Esophagus muscularis mucosa (tissue), 4 donors: ENCODE data around the gene TENM4. TPM values are rescaled to one million over a fixed set of nuclear protein-coding genes. Genes with fewer than 3 reads are reported as not detected.

Experiments used
- DNase-seq: peaks from one replicate; pipeline ENCODE4 v3.0.0-alpha.2; 2017; ENCODE audit errors: extremely low spot score
- H3K27ac ChIP-seq, 4 donors: fragments of 200-600 bp; sonication (generic); replicated peaks in 1 of 4; 1 replicate in 3 of 4; 2 replicates in 1 of 4; pipeline ENCODE4 v1.5.1; 2016 to 2019; ENCODE audit warnings: mild to moderate bottlenecking in 1 of 4
- H3K27me3 ChIP-seq, 4 donors: fragments of 200-600 bp; sonication (generic); one replicate each; pipeline versions ENCODE4 v1.5.1 to v1.6.0; 2016 to 2019
- H3K36me3 ChIP-seq, 4 donors: fragments of 200-600 bp; sonication (generic); one replicate each; pipeline ENCODE4 v1.5.1; 2016 to 2019
- H3K4me1 ChIP-seq, 4 donors: fragments of 200-600 bp; sonication (generic); one replicate each; pipeline ENCODE4 v1.5.1; 2016 to 2019
- H3K4me3 ChIP-seq, 4 donors: fragments of 200-600 bp; sonication (generic); 1 replicate in 2 of 4; 2 replicates in 2 of 4; pipeline ENCODE4 v1.5.1; 2016 to 2019; ENCODE audit warnings: mild to moderate bottlenecking in 4 of 4, moderate library complexity in 1 of 4
- H3K9me3 ChIP-seq, 4 donors: fragments of 200-600 bp; sonication (generic); 1 replicate in 3 of 4; 2 replicates in 1 of 4; pipeline ENCODE4 v1.5.1; 2016 to 2019
- EP300 ChIP-seq: sonication (generic); formaldehyde crosslinking; IDR thresholded peaks from one replicate; pipeline ENCODE4 v1.6.1; 2017; ENCODE audit warnings: antibody characterized with exemption
- POLR2A ChIP-seq: fragments of 450-650 bp; IDR thresholded peaks from one replicate; pipeline ENCODE4 v1.6.1; 2017; ENCODE audit warnings: antibody characterized with exemption, moderate library complexity, mild to moderate bottlenecking, low read depth
- POLR2AphosphoS5 ChIP-seq, 2 donors: sonication (generic); formaldehyde crosslinking; IDR thresholded peaks; one replicate each; pipeline ENCODE4 v1.6.1; 2017; ENCODE audit warnings: antibody characterized with exemption in 2 of 2
- WGBS: methylation state at CpG from one replicate; pipeline ENCODE4 v1.1.5; 2018; 5-methylcytosine and 5-hydroxymethylcytosine counted together
- intact Hi-C: fragments of 100-400 bp; cut with DNase I; formaldehyde crosslinking; loops from one replicate; pipeline ENCODE4 v1.15.1; 2023
- total RNA-seq, 4 donors: library from RNA; depleted of rRNA; stranded (reverse); fragments of >200 nt; gene quantifications; one replicate each; pipeline versions ENCODE4 v1.1.0 to v1.2.1, GENCODE V29; 2016
- TF ChIP-seq, protein P1 (sequence below), 3 experiments: fragments of 200-600 bp in 2 of 3; fragments of 450-650 bp in 1 of 3; sonication (generic) in 2 of 3; IDR thresholded peaks; one replicate each; pipeline ENCODE4 v1.5.1; 2017 to 2019; ENCODE audit warnings: antibody characterized with exemption in 3 of 3, mild to moderate bottlenecking in 2 of 3, moderate library complexity in 1 of 3

TENM4 gene
- total RNA-seq, 4 donors from 2014 or later = 4.1 to 9.6 (median 8.0) TPM

DNA sequence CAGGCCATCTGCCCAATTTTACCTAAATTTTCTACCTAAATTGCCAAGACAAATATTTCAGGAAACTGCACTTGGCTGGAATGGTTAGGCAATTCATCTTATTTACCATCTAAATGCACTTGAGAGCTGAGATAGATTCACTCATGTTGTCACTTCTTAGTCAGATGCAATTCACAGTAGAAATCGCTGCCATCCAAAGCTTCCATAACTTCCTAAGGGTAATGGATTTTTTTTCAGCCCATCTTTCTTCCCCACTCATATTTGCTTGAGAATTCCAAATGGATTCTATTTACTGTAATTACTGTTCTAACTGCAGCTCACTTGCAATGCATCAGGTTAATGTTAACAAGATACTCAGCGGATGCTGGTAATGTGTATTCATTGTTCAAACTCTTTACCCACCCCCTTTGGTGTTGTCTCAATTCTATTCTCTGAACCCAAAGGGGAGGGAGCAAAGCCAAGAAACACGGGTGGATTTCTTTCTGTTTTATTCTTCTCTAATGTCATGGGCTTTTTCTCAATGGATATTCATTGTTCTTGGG, 96.0 kb downstream of the TENM4 start:
- Histone ChIP-seq H3K4me3 (no peak overlapping the region), H3K9me3 (no peaks in the 10 kb centered on the region), H3K27ac (no peak overlapping the region), H3K36me3 (no peaks in the 10 kb centered on the region), H3K27me3 (no peaks in the 10 kb centered on the region), H3K4me1 (no peaks in the 10 kb centered on the region)
- no peak for DNase-seq
- intact Hi-C loops = no loop called here
- TF ChIP-seq, protein P1, sequence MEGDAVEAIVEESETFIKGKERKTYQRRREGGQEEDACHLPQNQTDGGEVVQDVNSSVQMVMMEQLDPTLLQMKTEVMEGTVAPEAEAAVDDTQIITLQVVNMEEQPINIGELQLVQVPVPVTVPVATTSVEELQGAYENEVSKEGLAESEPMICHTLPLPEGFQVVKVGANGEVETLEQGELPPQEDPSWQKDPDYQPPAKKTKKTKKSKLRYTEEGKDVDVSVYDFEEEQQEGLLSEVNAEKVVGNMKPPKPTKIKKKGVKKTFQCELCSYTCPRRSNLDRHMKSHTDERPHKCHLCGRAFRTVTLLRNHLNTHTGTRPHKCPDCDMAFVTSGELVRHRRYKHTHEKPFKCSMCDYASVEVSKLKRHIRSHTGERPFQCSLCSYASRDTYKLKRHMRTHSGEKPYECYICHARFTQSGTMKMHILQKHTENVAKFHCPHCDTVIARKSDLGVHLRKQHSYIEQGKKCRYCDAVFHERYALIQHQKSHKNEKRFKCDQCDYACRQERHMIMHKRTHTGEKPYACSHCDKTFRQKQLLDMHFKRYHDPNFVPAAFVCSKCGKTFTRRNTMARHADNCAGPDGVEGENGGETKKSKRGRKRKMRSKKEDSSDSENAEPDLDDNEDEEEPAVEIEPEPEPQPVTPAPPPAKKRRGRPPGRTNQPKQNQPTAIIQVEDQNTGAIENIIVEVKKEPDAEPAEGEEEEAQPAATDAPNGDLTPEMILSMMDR (IDR thresholded peaks at IDR 0.05) = no peak
- TF ChIP-seq POLR2AphosphoS5 (IDR thresholded peaks at IDR 0.05) (no peak), EP300 (no peak), POLR2A (no peak)
- 79% methylated on average over 3 of the region's 3 CpGs for WGBS

GRCh38 chr11:79342686-79343085, 98.1 kb downstream of the TENM4 start:
- 100% methylated on average over 6 of the region's 6 CpGs for WGBS
- no peak for TF ChIP-seq POLR2AphosphoS5 (IDR thresholded peaks at IDR 0.05)
- no peak for DNase-seq
- H3K27me3 ChIP-seq = no peaks in the 10 kb centered on the region
- no peaks in the 10 kb centered on the region for H3K36me3 ChIP-seq
- intact Hi-C loops = no loop called here
- H3K4me3 ChIP-seq = no peak overlapping the region
- no peak overlapping the region for H3K27ac ChIP-seq
- H3K4me1 ChIP-seq = no peaks in the 10 kb centered on the region
- H3K9me3 ChIP-seq = no peaks in the 10 kb centered on the region

GRCh38 chr11:79342236-79342635, 98.6 kb downstream of the TENM4 start:
- Histone ChIP-seq H3K27me3 (no peaks in the 10 kb centered on the region), H3K9me3 (no peaks in the 10 kb centered on the region), H3K36me3 (no peaks in the 10 kb centered on the region), H3K27ac (no peak overlapping the region), H3K4me1 (no peaks in the 10 kb centered on the region), H3K4me3 (no peak overlapping the region)
- DNase-seq = no peak
- TF ChIP-seq POLR2A (no peak), POLR2AphosphoS5 (IDR thresholded peaks at IDR 0.05) (no peak), EP300 (no peak)
- TF ChIP-seq, protein P1 (IDR thresholded peaks at IDR 0.05) = no peak
- WGBS = 85% methylated on average over 8 of the region's 8 CpGs
- intact Hi-C loops = no loop called here

DNA sequence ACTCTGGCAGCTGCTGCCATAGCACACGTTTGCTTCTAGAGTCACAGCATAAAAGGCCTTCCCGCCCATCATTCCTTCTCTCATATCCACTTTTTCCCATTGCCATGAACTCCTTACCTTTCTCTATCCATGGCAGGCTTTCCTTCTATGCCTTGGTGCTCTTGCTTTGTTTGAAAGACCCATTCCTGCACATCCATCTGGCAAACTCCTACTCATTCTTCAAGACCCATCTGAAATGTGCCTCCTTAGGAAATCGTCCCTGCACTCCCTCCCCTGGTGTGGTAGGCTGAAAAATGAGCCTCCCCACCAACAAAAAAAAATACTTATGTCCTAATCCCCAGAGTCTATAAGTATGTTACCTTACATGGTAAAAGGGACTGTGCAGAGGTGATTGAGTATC, 100.3 kb downstream of the TENM4 start:
- WGBS = 87% methylated on average over 3 of the region's 3 CpGs
- intact Hi-C loops = no loop called here
- Histone ChIP-seq H3K4me1 (no peaks in the 10 kb centered on the region), H3K36me3 (no peaks in the 10 kb centered on the region), H3K27me3 (no peaks in the 10 kb centered on the region), H3K27ac (no peak overlapping the region), H3K4me3 (no peak overlapping the region), H3K9me3 (no peaks in the 10 kb centered on the region)
- DNase-seq = no peak
- TF ChIP-seq, protein P1 (IDR thresholded peaks at IDR 0.05) = no peak
- TF ChIP-seq POLR2AphosphoS5 (IDR thresholded peaks at IDR 0.05) (no peak), EP300 (no peak), POLR2A (no peak)

- 82% methylated on average over 6 of the region's 6 CpGs for WGBS
- Histone ChIP-seq H3K27ac (no peak overlapping the region), H3K9me3 (no peaks in the 10 kb centered on the region), H3K27me3 (no peaks in the 10 kb centered on the region), H3K4me1 (peaks cover 0 to 4% (median 0%) of the 10 kb centered on the region in 4 donors), H3K36me3 (no peaks in the 10 kb centered on the region), H3K4me3 (no peak overlapping the region)
- TF ChIP-seq, protein P1 (IDR thresholded peaks at IDR 0.05) = no peak
- TF ChIP-seq POLR2AphosphoS5 (IDR thresholded peaks at IDR 0.05) (no peak), EP300 (no peak)
- intact Hi-C loops = no loop called here
- no peak for DNase-seq
Measured at GRCh38 chr11:79336797-79337517, 103.9 kb downstream of the TENM4 start.
